HepG2 (cell line): ENCODE results near the gene UGP2. TPM values are rescaled to one million over a fixed set of nuclear protein-coding genes. Genes with fewer than 3 reads are reported as not detected.

Experiments used
- BRD4 ChIP-seq: sonication (generic); formaldehyde crosslinking; IDR thresholded peaks from 2 replicates; pipeline ENCODE4 v1.4.0; 2020; ENCODE audit warnings: missing genetic modification reagents
- ETV6 ChIP-seq: sonication (generic); formaldehyde crosslinking; conservative IDR thresholded peaks from 2 replicates; pipeline ENCODE4 v1.4.0; 2020; ENCODE audit warnings: missing genetic modification reagents
- FOXA3 ChIP-seq: IDR thresholded peaks from 2 replicates; pipeline ENCODE4 v1.6.1; 2016; ENCODE audit warnings: missing genetic modification reagents, missing compliant biosample characterization
- GABPA ChIP-seq, 2 experiments: IDR thresholded peaks; 2 replicates each; pipeline ENCODE4 v1.6.1; 2011 to 2016; ENCODE audit warnings: low read depth in 2 of 2, low read length in 1 of 2, missing biosample characterization in 1 of 2, missing genetic modification characterization in 1 of 2
- HCFC1 ChIP-seq: fragments of 150-350 bp; IDR thresholded peaks from 2 replicates; pipeline ENCODE4 v1.6.1; 2014; ENCODE audit warnings: low read depth, low read length
- HMG20A ChIP-seq: IDR thresholded peaks from 2 replicates; pipeline ENCODE4 v1.6.1; 2016; ENCODE audit warnings: borderline replicate concordance
- HNRNPUL1 ChIP-seq: fragments of 200-400 bp; formaldehyde crosslinking; IDR thresholded peaks from 2 replicates; pipeline ENCODE4 v1.6.1; 2017; ENCODE audit warnings: low read depth, mild to moderate bottlenecking, low read length, moderate library complexity
- IKZF1 ChIP-seq: fragments of 450-650 bp; IDR thresholded peaks from 2 replicates; pipeline ENCODE4 v1.7.1; 2016
- KLF9 ChIP-seq: IDR thresholded peaks from 2 replicates; pipeline ENCODE4 v1.6.1; 2016; ENCODE audit warnings: low read depth
- MAFF ChIP-seq: IDR thresholded peaks from 2 replicates; pipeline ENCODE4 v1.6.1; 2011; ENCODE audit warnings: low read depth, low read length, improper control_type of control experiment
- MAX ChIP-seq: IDR thresholded peaks from 2 replicates; pipeline ENCODE4 v1.6.1; 2012; ENCODE audit warnings: inconsistent platforms
- MIER2 ChIP-seq: IDR thresholded peaks from 2 replicates; pipeline ENCODE4 v1.6.1; 2016; ENCODE audit warnings: missing biosample characterization, missing genetic modification reagents
- MTERF4 ChIP-seq: sonication (generic); formaldehyde crosslinking; IDR thresholded peaks from 2 replicates; pipeline ENCODE4 v1.8.0; 2023; ENCODE audit warnings: mild to moderate bottlenecking, missing genetic modification reagents
- NCOA2 ChIP-seq: sonication (generic); formaldehyde crosslinking; IDR thresholded peaks from 2 replicates; pipeline ENCODE4 v1.8.0; 2022; ENCODE audit warnings: inconsistent platforms
- NCOR1 ChIP-seq: fragments of 200-600 bp; sonication (generic); IDR thresholded peaks from 2 replicates; pipeline ENCODE4 v1.7.0; 2017; ENCODE audit warnings: antibody characterized with exemption, low read length, borderline replicate concordance
- NR1H2 ChIP-seq: sonication (generic); formaldehyde crosslinking; IDR thresholded peaks from 2 replicates; pipeline ENCODE4 v1.8.1; 2022; ENCODE audit warnings: low read depth, missing genetic modification reagents, borderline replicate concordance
- SMAD1 ChIP-seq: sonication (generic); formaldehyde crosslinking; IDR thresholded peaks from 2 replicates; pipeline ENCODE4 v1.4.0; 2020; ENCODE audit warnings: missing genetic modification reagents, low read depth, mild to moderate bottlenecking, borderline replicate concordance
- SOX6 ChIP-seq, 2 experiments: fragments of 450-650 bp in 1 of 2; sonication (generic) in 1 of 2; formaldehyde crosslinking in 1 of 2; IDR thresholded peaks; 2 replicates each; pipeline versions ENCODE4 v1.4.0 to v1.6.1; 2017 to 2020; ENCODE audit warnings: antibody characterized with exemption in 1 of 2, mild to moderate bottlenecking in 1 of 2, missing genetic modification reagents in 1 of 2
- SPEN ChIP-seq: sonication (generic); formaldehyde crosslinking; IDR thresholded peaks from 2 replicates; pipeline ENCODE4 v1.5.1; 2020; ENCODE audit warnings: low read depth, mild to moderate bottlenecking, missing genetic modification reagents
- ZBTB14 ChIP-seq: sonication (generic); formaldehyde crosslinking; IDR thresholded peaks from 2 replicates; pipeline ENCODE4 v1.4.0; 2020; ENCODE audit warnings: missing genetic modification reagents
- ZKSCAN5 ChIP-seq: sonication (generic); formaldehyde crosslinking; IDR thresholded peaks from 2 replicates; pipeline ENCODE4 v1.5.1; 2020; ENCODE audit warnings: mild to moderate bottlenecking, missing genetic modification reagents
- ZNF430 ChIP-seq: sonication (generic); formaldehyde crosslinking; IDR thresholded peaks from 2 replicates; pipeline ENCODE4 v1.9.0; 2021; ENCODE audit warnings: mild to moderate bottlenecking, missing genetic modification reagents
- ZNF431 ChIP-seq: sonication (generic); formaldehyde crosslinking; IDR thresholded peaks from 2 replicates; pipeline ENCODE4 v1.9.0; 2022; ENCODE audit warnings: missing genetic modification reagents, low read depth, mild to moderate bottlenecking, borderline replicate concordance
- ZNF709 ChIP-seq: sonication (generic); formaldehyde crosslinking; IDR thresholded peaks from 2 replicates; pipeline ENCODE4 v1.5.0; 2020; ENCODE audit warnings: mild to moderate bottlenecking, missing genetic modification reagents
- ZSCAN31 ChIP-seq: sonication (generic); formaldehyde crosslinking; IDR thresholded peaks from 2 replicates; pipeline ENCODE4 v1.5.0; 2020; ENCODE audit warnings: low read depth, mild to moderate bottlenecking, missing genetic modification reagents
- polyA plus RNA-seq, 8 experiments: library from polyadenylated mRNA; depleted of rRNA in 3 of 8; stranded (reverse) in 7 of 8; unstranded in 1 of 8; fragments of >200 nt; fragmentation: Illumina TruSeq in 4 of 8; extraction: Trizol in 4 of 8; gene quantifications; 2 replicates each; pipeline versions ENCODE4 v1.2.1 to v1.2.3, GENCODE V29; 2011 to 2016; ENCODE audit warnings: low read depth in 4 of 8, missing spikeins in 1 of 8, mixed read lengths in 1 of 8; ENCODE audit not compliant: insufficient read depth in 1 of 8
- total RNA-seq, 5 experiments: library from RNA; depleted of rRNA; stranded (reverse); fragments of >200 nt; fragmentation: Illumina TruSeq; extraction: Trizol; gene quantifications; 2 replicates each; pipeline ENCODE4 v1.2.3, GENCODE V29; 2016; ENCODE audit warnings: low read depth in 1 of 5
- TF ChIP-seq, protein P1 (sequence below): sonication (generic); formaldehyde crosslinking; IDR thresholded peaks from 2 replicates; pipeline ENCODE4 v1.5.0; 2020; ENCODE audit warnings: missing genetic modification reagents

UGP2 gene
- total and polyA plus RNA-seq, 2 of the 13 experiments (the other 11 are each of a cell fraction or from before 2014, with no cell fraction given): 96.0 to 134 TPM

DNA sequence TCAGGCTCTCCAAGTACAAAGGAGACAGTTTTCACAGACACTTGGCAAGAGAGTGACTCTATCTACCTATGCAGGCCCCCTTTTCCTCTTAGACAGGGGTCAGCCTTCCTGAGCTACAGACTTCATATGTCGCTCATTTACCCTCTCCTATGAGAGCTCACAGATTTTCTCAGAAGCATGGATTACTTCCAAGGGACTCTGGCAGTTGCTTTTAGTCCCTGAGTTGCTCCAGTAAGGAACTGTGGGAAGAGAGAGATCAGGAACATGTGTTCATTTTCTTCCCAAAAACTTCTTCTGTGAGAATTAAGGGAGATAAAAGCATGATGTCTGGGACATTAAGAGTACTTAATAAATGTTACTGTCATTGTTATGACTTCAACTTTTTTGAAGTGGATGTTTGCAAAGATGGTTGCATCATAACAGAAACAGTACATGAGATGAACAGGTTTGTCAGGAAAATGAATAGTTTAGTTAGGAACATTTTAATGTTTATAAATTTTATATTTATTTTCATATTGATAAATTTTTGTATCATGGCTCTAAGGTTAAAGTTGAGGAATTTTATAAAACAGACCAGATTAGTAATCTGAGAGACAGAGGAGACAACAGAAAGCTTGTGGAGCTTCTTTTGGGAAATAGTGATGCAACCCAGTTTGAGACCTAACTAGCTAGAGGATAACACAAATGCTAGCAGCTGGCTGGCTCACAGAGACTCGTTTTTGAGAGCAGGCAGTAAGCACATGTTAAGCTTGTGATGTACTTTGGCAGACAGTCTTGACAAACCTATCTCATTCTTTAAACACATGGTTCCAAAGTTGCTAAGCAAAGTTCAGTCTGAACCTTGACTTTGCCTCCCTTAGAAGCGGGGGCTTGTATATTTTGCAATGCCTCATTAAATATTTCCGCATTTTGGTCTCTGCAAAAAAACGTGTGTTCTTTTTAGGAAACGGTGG lies 21.7 kb upstream of the UGP2 start (continued):
- TF ChIP-seq BRD4 (CRISPR knock-in tag) (no peak), MAFF (no peak), NCOR1 (peak; percentile 99), SOX6 (IDR thresholded peaks at IDR 0.05) (no peak), SOX6 (CRISPR knock-in tag; IDR thresholded peaks at IDR 0.05) (peak; percentile 96), HCFC1 (no peak), ZKSCAN5 (CRISPR knock-in tag) (no peak), NR1H2 (CRISPR knock-in tag) (no peak), NCOA2 (CRISPR knock-in tag) (peak; percentile 92), MIER2 (peak; percentile 72; the same call in 1 of the 2 replicates), ETV6 (CRISPR knock-in tag) (no peak), HNRNPUL1 (no peak), FOXA3 (CRISPR knock-in tag) (peak; percentile 90), SPEN (CRISPR knock-in tag) (peak; percentile 40; the same call in 1 of the 2 replicates), HMG20A (peak; percentile 98), MTERF4 (no peak), MAX (peak; percentile 97), KLF9 (peak; percentile 82; the same call in 1 of the 2 replicates), ZNF430 (CRISPR knock-in tag) (peak; percentile 46; the same call in 1 of the 2 replicates), ZNF431 (CRISPR knock-in tag) (peak; percentile 95), ZNF709 (CRISPR knock-in tag) (0 out of 2 replicates have a peak, but pooled peaks have one; percentile 49), IKZF1 (no peak), ZSCAN31 (CRISPR knock-in tag) (no peak), GABPA (IDR thresholded peaks at IDR 0.05; ENCODE audit: low read depth, low read length) (no peak), GABPA (CRISPR knock-in tag; IDR thresholded peaks at IDR 0.05; ENCODE audit: low read depth) (peak; percentile 51; the same call in 1 of the 2 replicates), SMAD1 (CRISPR knock-in tag) (no peak), ZBTB14 (CRISPR knock-in tag) (0 out of 2 replicates have a peak, but pooled peaks have one; percentile 23)
- TF ChIP-seq, protein P1, sequence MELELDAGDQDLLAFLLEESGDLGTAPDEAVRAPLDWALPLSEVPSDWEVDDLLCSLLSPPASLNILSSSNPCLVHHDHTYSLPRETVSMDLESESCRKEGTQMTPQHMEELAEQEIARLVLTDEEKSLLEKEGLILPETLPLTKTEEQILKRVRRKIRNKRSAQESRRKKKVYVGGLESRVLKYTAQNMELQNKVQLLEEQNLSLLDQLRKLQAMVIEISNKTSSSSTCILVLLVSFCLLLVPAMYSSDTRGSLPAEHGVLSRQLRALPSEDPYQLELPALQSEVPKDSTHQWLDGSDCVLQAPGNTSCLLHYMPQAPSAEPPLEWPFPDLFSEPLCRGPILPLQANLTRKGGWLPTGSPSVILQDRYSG (CRISPR knock-in tag): peak; percentile 77
